K562 (cell line): ENCODE data around the gene GART. TPM values are rescaled to one million over a fixed set of nuclear protein-coding genes. Genes with fewer than 3 reads are reported as not detected.
A peak's percentile ranks its signal among the peaks of the same experiment; 100 is the strongest.

Source experiments
- ATAC-seq: fragments of 200-7000 bp; cut with Tn5 transposase; 3 replicates; pipeline ENCODE4 v1.9.1; 2020; ENCODE audit warnings: moderate library complexity
- BruUV-seq: library from RNA; stranded (reverse); fragments of 400-500 nt; replicated peaks from 2 replicates; lab custom pipeline; 2021; lab: Mats Ljungman, UMichigan
- CTCF ChIA-PET: fragments of 300-600 bp; formaldehyde crosslinking; extraction: SDS; loops from one replicate; lab custom pipeline; 2021; ENCODE audit warnings: low intra/inter-chr PET ratio; lab: Yijun Ruan, JAX
- POLR2A ChIA-PET: fragments of 300-600, 350-650 bp; sonication (Branson Sonifier 250); formaldehyde crosslinking; extraction: SDS; loops from one replicate; lab custom pipeline; 2021; ENCODE audit warnings: antibody characterized with exemption, inconsistent platforms; lab: Yijun Ruan, JAX
- DNase-seq, 4 experiments: peaks; one replicate each; pipeline versions ENCODE4 v3.0.0 to v3.0.0-alpha.2; 2011 to 2018; ENCODE audit warnings: low spot score in 3 of 4, mixed read lengths in 3 of 4; ENCODE audit errors: extremely low read depth in 1 of 4
- FAIRE-seq: peaks from 2 replicates; lab custom pipeline; 2011; peaks lifted over from hg19 to GRCh38; lab: Jason Lieb, UNC
- H2AFZ ChIP-seq: 2 replicates; pipeline ENCODE4 v1.6.0; 2011; ENCODE audit warnings: low read depth, low read length, control low read depth, inconsistent platforms
- H3K27ac ChIP-seq: fragments of 200-600 bp; 3 replicates; pipeline ENCODE4 v1.8.0; 2011; ENCODE audit warnings: low read depth, mild to moderate bottlenecking, control low read depth, inconsistent platforms, low read length, moderate library complexity, mixed read lengths; ENCODE audit errors: extremely low read depth
- H3K27me3 ChIP-seq, 2 experiments: fragments of 300-600 bp in 1 of 2; 2 replicates in 1 of 2; 3 replicates in 1 of 2; pipeline versions ENCODE4 v1.6.0 to v1.8.0; 2011; ENCODE audit warnings: inconsistent platforms in 2 of 2, low read length in 2 of 2, mild to moderate bottlenecking in 1 of 2, mixed read lengths in 1 of 2, moderate library complexity in 1 of 2; ENCODE audit not compliant: control insufficient read depth in 2 of 2, insufficient read depth in 2 of 2
- H3K36me3 ChIP-seq: fragments of 300-600 bp; 3 replicates; pipeline ENCODE4 v1.8.0; 2011; ENCODE audit warnings: mild to moderate bottlenecking, low read length, inconsistent platforms; ENCODE audit not compliant: control insufficient read depth, insufficient read depth
- H3K4me1 ChIP-seq, 2 experiments: fragments of 200-600 bp in 1 of 2; replicated peaks in 1 of 2; 2 replicates in 1 of 2; 3 replicates in 1 of 2; pipeline versions ENCODE4 v1.5.1 to v1.8.0; 2011; ENCODE audit warnings: inconsistent platforms in 2 of 2, low read length in 2 of 2, mild to moderate bottlenecking in 1 of 2, mixed read lengths in 1 of 2, moderate library complexity in 1 of 2; ENCODE audit not compliant: control insufficient read depth in 2 of 2, insufficient read depth in 2 of 2
- H3K4me2 ChIP-seq: 2 replicates; pipeline ENCODE4 v1.6.1; 2011; ENCODE audit warnings: low read length, control low read depth, inconsistent platforms, mixed read lengths; ENCODE audit not compliant: insufficient read depth
- H3K4me3 ChIP-seq: fragments of 200-600 bp; sonication (generic), shearing (Covaris generic); 2 replicates; pipeline ENCODE4 v1.5.1; 2016; ENCODE audit warnings: control low read depth, inconsistent platforms
- H3K79me2 ChIP-seq: fragments of 200-600 bp; 3 replicates; pipeline ENCODE4 v1.8.0; 2011; ENCODE audit warnings: low read length, inconsistent platforms; ENCODE audit not compliant: control insufficient read depth, insufficient read depth
- H3K9ac ChIP-seq, 2 experiments: 2 replicates each; pipeline versions ENCODE4 v1.6.0 to v1.6.1; 2011; ENCODE audit warnings: low read depth in 2 of 2, low read length in 2 of 2, control low read depth in 1 of 2, inconsistent platforms in 1 of 2, mild to moderate bottlenecking in 1 of 2, mixed read lengths in 1 of 2; ENCODE audit not compliant: insufficient read depth in 1 of 2
- H3K9me1 ChIP-seq: one replicate; pipeline ENCODE4 v1.6.0; 2011; ENCODE audit warnings: inconsistent platforms, mild to moderate bottlenecking, low read length, moderate library complexity; ENCODE audit not compliant: control insufficient read depth, insufficient read depth
- H3K9me3 ChIP-seq: replicated peaks from 2 replicates; pipeline ENCODE4 v1.5.1; 2011; ENCODE audit warnings: low read depth, low read length, inconsistent platforms; ENCODE audit not compliant: control insufficient read depth, insufficient read depth
- H4K20me1 ChIP-seq: replicated peaks from 2 replicates; pipeline ENCODE4 v1.6.1; 2011; ENCODE audit warnings: low read length, inconsistent platforms, mixed read lengths; ENCODE audit not compliant: control insufficient read depth, insufficient read depth
- CBX2 ChIP-seq: fragments of 200-600 bp; sonication (generic); IDR thresholded peaks from one replicate; pipeline ENCODE4 v1.6.1; 2012; ENCODE audit warnings: mild to moderate bottlenecking, low read length, inconsistent platforms; ENCODE audit not compliant: insufficient read depth, poor library complexity, severe bottlenecking
- FIP1L1 ChIP-seq: fragments of 200-400 bp; formaldehyde crosslinking; IDR thresholded peaks from 2 replicates; pipeline ENCODE4 v1.6.1; 2018; ENCODE audit warnings: mild to moderate bottlenecking, low read depth, low read length; ENCODE audit not compliant: poor library complexity, severe bottlenecking
- POLR2AphosphoS5 ChIP-seq: IDR thresholded peaks from 2 replicates; pipeline ENCODE4 v1.6.1; 2011; ENCODE audit warnings: mild to moderate bottlenecking, low read depth, low read length, moderate library complexity; ENCODE audit not compliant: control insufficient read depth, insufficient read depth
- RB1 ChIP-seq: fragments of 450-650 bp; IDR thresholded peaks from 2 replicates; pipeline ENCODE4 v1.6.1; 2017; ENCODE audit warnings: low read depth, mild to moderate bottlenecking
- RBM22 ChIP-seq: fragments of 200-400 bp; formaldehyde crosslinking; IDR thresholded peaks from 2 replicates; pipeline ENCODE4 v1.6.1; 2018; ENCODE audit warnings: low read length, low read depth; ENCODE audit not compliant: poor library complexity, severe bottlenecking
- ZC3H4 ChIP-seq: sonication (generic); formaldehyde crosslinking; IDR thresholded peaks from 2 replicates; pipeline ENCODE4 v1.9.0; 2021; ENCODE audit warnings: missing genetic modification reagents, borderline replicate concordance
- ZFP36 ChIP-seq: fragments of 150-350 bp; IDR thresholded peaks from 2 replicates; pipeline ENCODE4 v1.6.1; 2018; ENCODE audit warnings: low read length, low read depth; ENCODE audit not compliant: partially characterized antibody
- ZFPM2 ChIP-seq: fragments of 250-450 bp; sonication (Bioruptor Pico); IDR thresholded peaks from 2 replicates; pipeline ENCODE4 v1.5.1; 2022; ENCODE audit warnings: mild to moderate bottlenecking
- ZFX ChIP-seq: sonication (generic); formaldehyde crosslinking; IDR thresholded peaks from 2 replicates; pipeline ENCODE4 v1.8.0; 2022; ENCODE audit warnings: mild to moderate bottlenecking, missing genetic modification reagents, moderate library complexity
- ZSCAN29 ChIP-seq: fragments of 450-650 bp; IDR thresholded peaks from 2 replicates; pipeline ENCODE4 v1.6.1; 2017
- WGBS: fragments of 100-300 bp; shearing (Covaris generic); methylation state at CpG from one replicate; pipeline ENCODE4 v1.1.6; 2016; ENCODE audit warnings: low coverage, mixed read lengths; ENCODE audit not compliant: insufficient coverage; ENCODE audit errors: missing lambda C conversion rate; 5-methylcytosine and 5-hydroxymethylcytosine counted together
- in situ Hi-C: fragments of 300-500 bp; cut with MboI; formaldehyde crosslinking; loops from 4 replicates; pipeline ENCODE4 v1.15.0; 2018; ENCODE audit warnings: inconsistent platforms, mixed read lengths
- intact Hi-C: fragments of 100-400 bp; cut with micrococcal nuclease; formaldehyde crosslinking; loops from 2 replicates; pipeline ENCODE4 v1.14.2; 2022
- polyA plus RNA-seq, 8 experiments: library from polyadenylated mRNA; depleted of rRNA in 4 of 8; stranded (reverse) in 5 of 8; unstranded in 3 of 8; fragments of >200 nt; fragmentation: Nextera tagmentation in 2 of 8; fragmentation: Illumina TruSeq in 1 of 8; extraction: Ambion mirVana in 2 of 8; extraction: Trizol in 1 of 8; gene quantifications; 2 replicates each; pipeline versions ENCODE4 v1.2.1 to v1.2.3, GENCODE V29; 2011 to 2014; ENCODE audit warnings: inconsistent platforms in 1 of 8, missing spikeins in 1 of 8
- total RNA-seq, 7 experiments: library from RNA; depleted of rRNA in 6 of 7; stranded (reverse); fragments of >200 nt in 6 of 7; fragmentation: Illumina TruSeq in 2 of 7; extraction: Trizol in 2 of 7; gene quantifications; 2 replicates each; pipeline versions ENCODE4 v1.2.1 to v1.2.3, GENCODE V29; 2011 to 2021; ENCODE audit warnings: low replicate concordance in 1 of 7
- TF ChIP-seq, protein P1 (sequence below): fragments of 250-450 bp; sonication (Bioruptor Pico); IDR thresholded peaks from 2 replicates; pipeline ENCODE4 v1.4.0; 2020; ENCODE audit warnings: mild to moderate bottlenecking, moderate library complexity
- TF ChIP-seq, protein P2 (sequence below), 2 experiments: fragments of 450-650 bp in 1 of 2; sonication (generic) in 1 of 2; formaldehyde crosslinking in 1 of 2; IDR thresholded peaks in 1 of 2; conservative IDR thresholded peaks in 1 of 2; 2 replicates each; pipeline versions ENCODE4 v1.6.1 to v1.8.1; 2016 to 2023; ENCODE audit warnings: mild to moderate bottlenecking in 2 of 2, moderate library complexity in 2 of 2, inconsistent platforms in 1 of 2, missing genetic modification reagents in 1 of 2

Gene GART
- total and polyA plus RNA-seq, 9 of the 15 experiments (the other 6 are each of a cell fraction or from before 2014, with no cell fraction given) = 141 to 429 (median 349) TPM

DNA sequence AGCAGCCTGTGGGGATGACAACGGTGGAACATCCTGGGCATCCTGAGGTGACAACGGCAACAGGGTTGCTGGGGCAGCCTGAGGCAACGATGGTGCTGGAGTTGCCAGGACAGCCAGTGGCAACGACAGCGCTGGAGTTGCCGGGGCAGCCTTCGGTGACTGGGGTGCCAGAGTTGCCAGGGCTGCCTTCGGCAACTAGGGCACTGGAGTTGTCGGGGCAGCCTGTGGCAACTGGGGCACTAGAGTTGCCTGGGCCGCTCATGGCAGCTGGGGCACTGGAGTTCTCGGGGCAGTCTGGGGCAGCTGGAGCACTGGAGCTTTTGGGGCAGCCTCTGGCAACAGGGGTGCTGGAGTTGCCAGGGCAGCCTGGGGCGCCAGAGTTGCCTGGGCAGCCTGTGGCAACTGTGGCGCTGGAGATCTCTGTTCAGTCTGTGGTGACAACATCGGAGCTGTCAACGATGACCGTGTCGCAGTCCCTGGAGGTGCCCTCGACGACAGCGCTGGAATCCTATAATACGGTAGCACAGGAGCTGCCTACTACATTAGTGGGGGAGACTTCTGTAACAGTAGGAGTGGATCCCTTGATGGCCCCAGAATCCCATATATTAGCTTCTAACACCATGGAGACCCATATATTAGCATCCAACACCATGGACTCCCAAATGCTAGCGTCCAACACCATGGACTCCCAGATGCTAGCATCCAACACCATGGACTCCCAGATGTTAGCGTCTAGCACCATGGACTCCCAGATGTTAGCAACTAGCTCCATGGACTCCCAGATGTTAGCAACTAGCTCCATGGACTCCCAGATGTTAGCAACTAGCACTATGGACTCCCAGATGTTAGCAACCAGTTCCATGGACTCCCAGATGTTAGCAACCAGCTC lies 9.1 kb upstream of the GART start (continued):
- TF ChIP-seq, protein P1, sequence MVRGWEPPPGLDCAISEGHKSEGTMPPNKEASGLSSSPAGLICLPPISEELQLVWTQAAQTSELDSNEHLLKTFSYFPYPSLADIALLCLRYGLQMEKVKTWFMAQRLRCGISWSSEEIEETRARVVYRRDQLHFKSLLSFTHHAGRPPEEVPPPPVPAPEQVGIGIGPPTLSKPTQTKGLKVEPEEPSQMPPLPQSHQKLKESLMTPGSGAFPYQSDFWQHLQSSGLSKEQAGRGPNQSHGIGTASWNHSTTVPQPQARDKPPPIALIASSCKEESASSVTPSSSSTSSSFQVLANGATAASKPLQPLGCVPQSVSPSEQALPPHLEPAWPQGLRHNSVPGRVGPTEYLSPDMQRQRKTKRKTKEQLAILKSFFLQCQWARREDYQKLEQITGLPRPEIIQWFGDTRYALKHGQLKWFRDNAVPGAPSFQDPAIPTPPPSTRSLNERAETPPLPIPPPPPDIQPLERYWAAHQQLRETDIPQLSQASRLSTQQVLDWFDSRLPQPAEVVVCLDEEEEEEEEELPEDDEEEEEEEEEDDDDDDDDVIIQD (CRISPR knock-in tag) = no peak
- TF ChIP-seq RBM22 = peak; percentile 96

DNA sequence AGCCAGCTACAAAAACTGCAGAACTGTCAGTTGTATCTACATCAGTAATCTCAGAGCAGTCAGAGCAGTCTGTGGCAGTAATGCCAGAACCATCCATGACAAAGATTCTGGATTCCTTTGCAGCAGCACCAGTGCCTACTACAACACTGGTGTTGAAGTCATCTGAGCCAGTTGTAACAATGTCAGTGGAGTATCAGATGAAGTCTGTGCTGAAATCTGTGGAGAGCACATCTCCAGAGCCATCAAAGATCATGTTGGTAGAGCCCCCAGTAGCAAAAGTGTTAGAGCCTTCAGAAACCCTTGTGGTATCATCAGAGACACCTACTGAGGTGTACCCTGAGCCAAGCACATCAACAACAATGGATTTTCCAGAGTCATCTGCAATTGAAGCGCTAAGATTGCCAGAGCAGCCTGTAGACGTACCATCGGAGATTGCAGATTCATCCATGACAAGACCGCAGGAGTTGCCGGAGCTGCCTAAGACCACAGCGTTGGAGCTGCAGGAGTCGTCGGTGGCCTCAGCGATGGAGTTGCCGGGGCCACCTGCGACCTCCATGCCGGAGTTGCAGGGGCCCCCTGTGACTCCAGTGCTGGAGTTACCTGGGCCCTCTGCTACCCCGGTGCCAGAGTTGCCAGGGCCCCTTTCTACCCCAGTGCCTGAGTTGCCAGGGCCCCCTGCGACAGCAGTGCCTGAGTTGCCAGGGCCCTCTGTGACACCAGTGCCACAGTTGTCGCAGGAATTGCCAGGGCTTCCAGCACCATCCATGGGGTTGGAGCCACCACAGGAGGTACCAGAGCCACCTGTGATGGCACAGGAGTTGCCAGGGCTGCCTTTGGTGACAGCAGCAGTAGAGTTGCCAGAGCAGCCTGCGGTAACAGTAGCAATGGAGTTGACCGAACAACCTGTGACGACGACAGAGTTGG lies 8.2 kb upstream of the GART start:
- H3K27ac ChIP-seq = no peak overlapping the region
- FAIRE-seq = no peak
- BruUV-seq = TSS peak; percentile 14
- intact Hi-C loops = no loop called here
- H3K9me1 ChIP-seq = no peaks in the 10 kb centered on the region
- H3K4me2 ChIP-seq = no peak overlapping the region
- H4K20me1 ChIP-seq = peaks cover 4% of the 10 kb centered on the region; the same call in 1 of the 2 replicates
- DNase-seq = no peak
- peaks cover 5 to 9% of the 10 kb centered on the region in 2 experiments; a peak in 3 of 5 replicates for H3K4me1 ChIP-seq
- peaks cover 94% of the 10 kb centered on the region for H3K36me3 ChIP-seq
- no peak overlapping the region for H3K9ac ChIP-seq
- WGBS = over 99% methylated on average over 19 of the region's 19 CpGs
- ChIA-PET POLR2A (interaction anchor here (0.6 to 10.6 kb wide), 5 partner anchors 6 to 421 kb away, joined by 3 to 130 read pairs (median 5); partner anchors contain the start of genes GART and SON), CTCF (no interaction called here)
- no peak for ATAC-seq
- peaks cover 31% of the 10 kb centered on the region for H3K9me3 ChIP-seq
- no peak overlapping the region for H3K4me3 ChIP-seq
- peaks cover 99% of the 10 kb centered on the region for H3K79me2 ChIP-seq
- no peaks in the 10 kb centered on the region for H3K27me3 ChIP-seq
- in situ Hi-C loops = no loop called here
- no peak overlapping the region for H2AFZ ChIP-seq
- no peak for TF ChIP-seq CBX2
- no peak for TF ChIP-seq ZFP36
- peak; percentile 54; the same call in 1 of the 2 replicates for TF ChIP-seq POLR2AphosphoS5
- TF ChIP-seq FIP1L1 = no peak
- TF ChIP-seq, protein P2, sequence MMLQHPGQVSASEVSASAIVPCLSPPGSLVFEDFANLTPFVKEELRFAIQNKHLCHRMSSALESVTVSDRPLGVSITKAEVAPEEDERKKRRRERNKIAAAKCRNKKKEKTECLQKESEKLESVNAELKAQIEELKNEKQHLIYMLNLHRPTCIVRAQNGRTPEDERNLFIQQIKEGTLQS (IDR thresholded peaks at IDR 0.05) = no peak
- TF ChIP-seq, protein P2 (CRISPR knock-in tag; conservative IDR thresholded peaks at IDR 0.05) = 0 out of 2 replicates have a peak, but pooled peaks have one; percentile 44
- TF ChIP-seq ZFPM2 (CRISPR knock-in tag) = no peak
- TF ChIP-seq ZSCAN29 = no peak
- 0 out of 2 replicates have a peak, but pooled peaks have one; percentile 40 for TF ChIP-seq ZC3H4 (CRISPR knock-in tag)
- no peak for TF ChIP-seq RB1
- no peak for TF ChIP-seq ZFX (CRISPR knock-in tag)
